Endothelial cell of umbilical vein (primary cell): ENCODE results near the gene LOXL3. TPM values are rescaled to one million over a fixed set of nuclear protein-coding genes. Genes with fewer than 3 reads are reported as not detected.

Experiments used
- BruUV-seq: library from RNA; stranded (reverse); fragments of 400-500 nt; replicated peaks from 2 replicates; lab custom pipeline; 2021; lab: Mats Ljungman, UMichigan
- CTCF ChIA-PET: fragments of 300-600, 350-600 bp; sonication (Branson Sonifier 250); formaldehyde crosslinking; loops from one replicate; lab custom pipeline; 2021; ENCODE audit warnings: antibody characterized with exemption, inconsistent platforms; lab: Charles Lee
- POLR2A ChIA-PET: fragments of 300-600, 350-600 bp; sonication (Branson Sonifier 250); formaldehyde crosslinking; loops from one replicate; lab custom pipeline; 2021; ENCODE audit warnings: antibody characterized with exemption, inconsistent platforms; lab: Charles Lee
- DNase-seq: peaks from one replicate; pipeline ENCODE4 v3.0.0-alpha.2; 2011; ENCODE audit warnings: low read depth, low spot score
- FAIRE-seq: peaks from 2 replicates; lab custom pipeline; 2011; peaks lifted over from hg19 to GRCh38; lab: Jason Lieb, UNC
- H2AFZ ChIP-seq: 2 replicates; pipeline ENCODE4 v1.6.0; 2012; ENCODE audit warnings: low read depth, low read length, control low read depth, inconsistent platforms
- H3K27ac ChIP-seq: 2 replicates; pipeline ENCODE4 v1.5.1; 2011; ENCODE audit warnings: low read depth, mild to moderate bottlenecking, control low read depth, low read length, moderate library complexity; ENCODE audit not compliant: insufficient read depth
- H3K27me3 ChIP-seq, 2 experiments: 2 replicates each; pipeline versions ENCODE4 v1.6.0 to v1.6.1; 2011; ENCODE audit warnings: low read length in 2 of 2, mixed read lengths in 1 of 2; ENCODE audit not compliant: control insufficient read depth in 2 of 2, insufficient read depth in 2 of 2
- H3K36me3 ChIP-seq, 2 experiments: 2 replicates in 1 of 2; 3 replicates in 1 of 2; pipeline ENCODE4 v1.5.1; 2011; ENCODE audit warnings: low read length in 2 of 2, mild to moderate bottlenecking in 1 of 2, moderate library complexity in 1 of 2; ENCODE audit not compliant: control insufficient read depth in 2 of 2, insufficient read depth in 2 of 2; ENCODE audit errors: extremely low read depth in 1 of 2
- H3K4me1 ChIP-seq: 3 replicates; pipeline ENCODE4 v1.5.1; 2011; ENCODE audit warnings: mild to moderate bottlenecking, low read length; ENCODE audit not compliant: control insufficient read depth, insufficient read depth; ENCODE audit errors: extremely low read depth
- H3K4me2 ChIP-seq: 2 replicates; pipeline ENCODE4 v1.6.1; 2011; ENCODE audit warnings: low read length, control low read depth, mixed read lengths; ENCODE audit not compliant: insufficient read depth
- H3K4me3 ChIP-seq, 3 experiments: fragments of 200-600 bp in 1 of 3; sonication (generic), shearing (Covaris generic) in 1 of 3; replicated peaks in 1 of 3; 2 replicates each; pipeline ENCODE4 v1.5.1; 2011 to 2016; ENCODE audit warnings: control low read depth in 3 of 3, low read length in 3 of 3, mild to moderate bottlenecking in 2 of 3, inconsistent platforms in 1 of 3, low read depth in 1 of 3, moderate library complexity in 1 of 3; ENCODE audit not compliant: insufficient read depth in 1 of 3
- H3K79me2 ChIP-seq: 2 replicates; pipeline ENCODE4 v1.6.0; 2012; ENCODE audit warnings: low read length, inconsistent platforms; ENCODE audit not compliant: control insufficient read depth, insufficient read depth
- H3K9ac ChIP-seq: replicated peaks from 2 replicates; pipeline ENCODE3; 2011; ENCODE audit warnings: low read length, control low read depth; ENCODE audit not compliant: insufficient read depth; ENCODE audit errors: extremely low read depth
- H3K9me1 ChIP-seq: replicated peaks from 3 replicates; pipeline ENCODE4 v1.6.0; 2011; ENCODE audit warnings: mild to moderate bottlenecking, low read length; ENCODE audit not compliant: control insufficient read depth, insufficient read depth; ENCODE audit errors: extremely low read depth
- H3K9me3 ChIP-seq: replicated peaks from 2 replicates; pipeline ENCODE4 v1.5.1; 2012; ENCODE audit warnings: low read length, inconsistent platforms; ENCODE audit not compliant: control insufficient read depth, insufficient read depth
- H4K20me1 ChIP-seq: replicated peaks from 2 replicates; pipeline ENCODE3; 2011; ENCODE audit warnings: mild to moderate bottlenecking, low read length; ENCODE audit not compliant: control insufficient read depth, insufficient read depth; ENCODE audit errors: extremely low read depth
- EZH2 ChIP-seq: IDR thresholded peaks from 2 replicates; pipeline ENCODE4 v1.6.1; 2012; ENCODE audit warnings: borderline replicate concordance, low read depth, mild to moderate bottlenecking, moderate library complexity, low read length, inconsistent platforms; ENCODE audit not compliant: severe bottlenecking
- FOS ChIP-seq: IDR thresholded peaks from 2 replicates; pipeline ENCODE4 v1.6.1; 2011; ENCODE audit warnings: mild to moderate bottlenecking, low read length, moderate library complexity, borderline replicate concordance; ENCODE audit not compliant: insufficient read depth
- JUN ChIP-seq: IDR thresholded peaks from 2 replicates; pipeline ENCODE4 v1.6.1; 2011; ENCODE audit warnings: borderline replicate concordance, low read depth; ENCODE audit not compliant: insufficient read length, insufficient read depth
- POLR2A ChIP-seq: IDR thresholded peaks from 2 replicates; pipeline ENCODE4 v1.6.1; 2012; ENCODE audit warnings: low read depth, mild to moderate bottlenecking, control low read depth, low read length
- POLR2AphosphoS5 ChIP-seq: IDR thresholded peaks from 2 replicates; pipeline ENCODE4 v1.6.1; 2012; ENCODE audit warnings: low read depth, mild to moderate bottlenecking, control low read depth, low read length, moderate library complexity; ENCODE audit not compliant: insufficient read depth
- dilution Hi-C: fragments of 300-500 bp; cut with MboI; formaldehyde crosslinking; loops from one replicate; pipeline ENCODE4 v1.15.0; 2019; ENCODE audit warnings: low sequenced_read_pairs; ENCODE audit not compliant: extremely low pct_ligation_motif_present
- intact Hi-C: fragments of 100-400 bp; cut with micrococcal nuclease; formaldehyde crosslinking; loops from one replicate; pipeline ENCODE4 v1.10.0; 2022
- polyA plus RNA-seq, 4 experiments: library from polyadenylated mRNA; depleted of rRNA in 3 of 4; stranded (reverse) in 3 of 4; unstranded in 1 of 4; fragments of >200 nt; gene quantifications; 2 replicates each; pipeline versions ENCODE4 v1.2.1 to v1.2.3, GENCODE V29; 2011 to 2012; ENCODE audit warnings: missing spikeins in 1 of 4
- total RNA-seq: library from RNA; stranded (reverse); gene quantifications from 2 replicates; pipeline ENCODE4 v1.2.3, GENCODE V29; 2021
- TF ChIP-seq, protein P1 (sequence below), 2 donors: IDR thresholded peaks; 1 replicate in 1 of 2; 2 replicates in 1 of 2; pipeline ENCODE4 v1.5.1; 2011; ENCODE audit warnings: low read length in 2 of 2, mild to moderate bottlenecking in 2 of 2, moderate library complexity in 2 of 2, control low read depth in 1 of 2, inconsistent platforms in 1 of 2, low read depth in 1 of 2; ENCODE audit not compliant: insufficient read depth in 1 of 2; ENCODE audit errors: extremely low read depth in 1 of 2
- TF ChIP-seq, protein P2 (sequence below): IDR thresholded peaks from 2 replicates; pipeline ENCODE4 v1.6.1; 2011; ENCODE audit not compliant: insufficient read depth, insufficient read length

Gene LOXL3
- total and polyA plus RNA-seq, 2 donors (not counting 3 experiments of a cell fraction or from before 2014, with no cell fraction given) = 0.95 to 1.3 TPM

DNA sequence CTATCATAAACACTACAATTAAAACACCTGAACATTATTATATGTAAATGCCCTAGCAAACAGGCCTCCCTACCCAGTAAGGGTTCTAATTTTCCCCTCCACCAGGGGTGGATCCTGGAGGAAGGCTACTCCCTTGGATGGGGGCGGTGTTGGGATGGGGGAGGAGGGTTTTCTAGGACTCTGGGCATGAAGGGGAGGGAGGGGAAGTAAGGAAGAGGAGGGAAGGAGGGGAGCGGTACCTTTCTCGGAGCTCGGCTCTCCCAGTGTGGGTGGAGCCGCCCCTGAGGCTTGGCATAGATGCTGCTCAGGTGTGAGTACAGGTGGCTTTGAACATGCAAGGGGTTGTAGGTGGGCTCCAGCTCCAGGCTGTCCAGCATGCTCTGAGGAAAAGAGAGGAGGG is 6.2 kb upstream of the LOXL3 start:
- ChIA-PET CTCF (interaction anchor here (0.6 to 1.8 kb wide), 3 partner anchors 28 to 618 kb away, joined by 3 to 6 read pairs (median 3); partner anchors contain the start of genes CCDC142 and TTC31), POLR2A (no interaction called here)
- Histone ChIP-seq H3K9me1 (no peaks in the 10 kb centered on the region), H2AFZ (no peak overlapping the region), H3K36me3 (peaks cover 0 to 4% of the 10 kb centered on the region in 2 experiments), H3K27ac (no peak overlapping the region), H3K9ac (no peak overlapping the region), H3K4me3 (no peak overlapping the region), H4K20me1 (no peaks in the 10 kb centered on the region), H3K9me3 (no peaks in the 10 kb centered on the region), H3K27me3 (peaks cover 0 to 8% of the 10 kb centered on the region in 2 experiments), H3K79me2 (no peaks in the 10 kb centered on the region), H3K4me2 (no peak overlapping the region), H3K4me1 (peaks cover 7% of the 10 kb centered on the region)
- dilution Hi-C loops (no loop called here), intact Hi-C loops (no loop called here)
- DNase-seq (no peak), FAIRE-seq (no peak)
- no peak for TF ChIP-seq EZH2
- TF ChIP-seq, protein P1, sequence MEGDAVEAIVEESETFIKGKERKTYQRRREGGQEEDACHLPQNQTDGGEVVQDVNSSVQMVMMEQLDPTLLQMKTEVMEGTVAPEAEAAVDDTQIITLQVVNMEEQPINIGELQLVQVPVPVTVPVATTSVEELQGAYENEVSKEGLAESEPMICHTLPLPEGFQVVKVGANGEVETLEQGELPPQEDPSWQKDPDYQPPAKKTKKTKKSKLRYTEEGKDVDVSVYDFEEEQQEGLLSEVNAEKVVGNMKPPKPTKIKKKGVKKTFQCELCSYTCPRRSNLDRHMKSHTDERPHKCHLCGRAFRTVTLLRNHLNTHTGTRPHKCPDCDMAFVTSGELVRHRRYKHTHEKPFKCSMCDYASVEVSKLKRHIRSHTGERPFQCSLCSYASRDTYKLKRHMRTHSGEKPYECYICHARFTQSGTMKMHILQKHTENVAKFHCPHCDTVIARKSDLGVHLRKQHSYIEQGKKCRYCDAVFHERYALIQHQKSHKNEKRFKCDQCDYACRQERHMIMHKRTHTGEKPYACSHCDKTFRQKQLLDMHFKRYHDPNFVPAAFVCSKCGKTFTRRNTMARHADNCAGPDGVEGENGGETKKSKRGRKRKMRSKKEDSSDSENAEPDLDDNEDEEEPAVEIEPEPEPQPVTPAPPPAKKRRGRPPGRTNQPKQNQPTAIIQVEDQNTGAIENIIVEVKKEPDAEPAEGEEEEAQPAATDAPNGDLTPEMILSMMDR (IDR thresholded peaks at IDR 0.05; ENCODE audit: extremely low read depth in 1 of 2, insufficient read depth in 1 of 2, low read depth in 1 of 2, low read length in 2 of 2) = no peak
- TF ChIP-seq POLR2AphosphoS5 = no peak
- TF ChIP-seq POLR2A = no peak
- TF ChIP-seq, protein P2, sequence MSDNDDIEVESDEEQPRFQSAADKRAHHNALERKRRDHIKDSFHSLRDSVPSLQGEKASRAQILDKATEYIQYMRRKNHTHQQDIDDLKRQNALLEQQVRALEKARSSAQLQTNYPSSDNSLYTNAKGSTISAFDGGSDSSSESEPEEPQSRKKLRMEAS = no peak
- no peak for TF ChIP-seq JUN
- TF ChIP-seq FOS = no peak
- BruUV-seq = no TSS peak
